Islet precursor cell (in vitro differentiated cells): ENCODE results near the gene ZMYND8.
"Not testable (repeated sequence)": the region's sequence is repeated elsewhere in the genome, so short reads cannot be mapped to it uniquely, and the experiment has no call there.

Experiments
- DNase-seq: peaks from one replicate; pipeline ENCODE4 v3.0.0-alpha.2; 2018

Gene ZMYND8

DNA sequence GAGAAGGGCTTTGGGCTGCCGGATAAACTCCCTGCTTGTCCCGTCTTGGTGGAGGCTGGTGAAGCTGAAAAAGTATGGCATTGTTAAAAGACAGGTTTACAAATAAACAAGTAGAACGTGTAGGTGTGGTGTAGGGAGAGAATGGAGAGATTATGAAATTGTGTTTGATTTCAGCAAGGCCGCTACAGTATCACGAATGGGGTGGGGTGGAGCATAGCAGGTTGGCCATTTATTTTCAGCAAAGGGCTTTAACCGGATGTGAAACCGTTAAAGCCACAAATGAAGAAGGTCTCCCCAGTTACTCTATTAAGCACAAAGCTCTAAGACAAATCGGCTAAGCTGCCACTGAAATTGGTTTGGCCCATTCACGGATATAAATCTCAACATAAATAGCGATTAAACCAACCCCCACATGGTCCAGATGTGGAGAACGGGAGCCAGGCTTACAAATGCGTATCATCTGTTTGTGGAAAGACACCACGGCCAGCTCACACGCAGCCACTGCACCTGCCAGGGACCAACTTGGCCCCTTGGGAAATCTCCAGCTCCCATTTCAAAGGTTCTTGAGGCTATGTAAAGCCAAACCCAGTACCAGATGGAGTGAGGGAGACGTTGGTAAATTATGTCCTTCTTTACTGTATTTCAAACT lies 94.0 kb downstream of the ZMYND8 start:
- DNase-seq, result no peak

DNA sequence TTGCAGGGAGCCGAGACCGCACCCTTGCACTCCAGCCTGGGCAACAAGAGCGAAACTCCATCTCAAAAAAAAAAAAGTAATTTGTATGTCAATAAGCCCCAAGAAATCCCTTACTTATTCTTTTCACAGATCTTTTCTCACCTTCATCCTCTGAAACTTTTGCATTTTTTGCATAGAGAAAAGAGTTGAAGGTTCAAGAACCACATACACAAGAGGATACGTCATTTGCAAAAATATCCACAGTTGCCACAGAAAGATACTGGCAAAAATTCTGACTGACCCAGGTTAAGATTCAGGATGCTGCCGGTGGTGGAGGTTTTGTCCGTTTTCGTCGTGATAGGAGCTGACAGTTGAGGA lies 94.5 kb downstream of the ZMYND8 start:
- no peak for DNase-seq

DNA sequence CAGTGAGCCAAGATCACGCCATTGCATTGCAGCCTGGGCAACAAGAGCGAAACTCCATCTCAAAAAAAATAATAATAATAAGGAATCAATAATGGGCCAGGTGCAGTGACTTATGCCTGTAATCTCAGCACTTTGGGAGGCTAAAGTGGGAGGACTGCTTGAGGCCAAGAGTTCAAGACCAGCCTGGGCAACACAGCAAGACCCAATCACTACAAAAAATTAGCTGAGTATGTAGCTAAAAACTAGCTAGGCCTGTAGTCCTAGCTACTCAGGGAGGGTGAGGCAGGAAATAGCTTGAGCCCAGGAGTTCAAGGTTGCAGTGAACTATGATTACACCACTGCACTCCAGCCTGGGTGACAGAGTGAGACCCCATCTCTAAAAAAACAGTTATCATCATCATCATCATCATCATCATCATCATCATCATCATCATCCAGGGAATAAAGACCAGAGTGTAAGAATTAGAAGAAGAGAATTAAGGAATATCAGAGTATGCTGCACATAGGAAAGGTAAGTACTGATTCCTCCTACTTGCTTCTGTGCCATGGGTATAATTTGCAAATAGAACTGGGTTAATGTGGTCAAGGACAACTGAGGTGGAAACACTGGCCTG lies 95.2 kb downstream of the ZMYND8 start:
- not testable (repeated sequence) for DNase-seq

DNA sequence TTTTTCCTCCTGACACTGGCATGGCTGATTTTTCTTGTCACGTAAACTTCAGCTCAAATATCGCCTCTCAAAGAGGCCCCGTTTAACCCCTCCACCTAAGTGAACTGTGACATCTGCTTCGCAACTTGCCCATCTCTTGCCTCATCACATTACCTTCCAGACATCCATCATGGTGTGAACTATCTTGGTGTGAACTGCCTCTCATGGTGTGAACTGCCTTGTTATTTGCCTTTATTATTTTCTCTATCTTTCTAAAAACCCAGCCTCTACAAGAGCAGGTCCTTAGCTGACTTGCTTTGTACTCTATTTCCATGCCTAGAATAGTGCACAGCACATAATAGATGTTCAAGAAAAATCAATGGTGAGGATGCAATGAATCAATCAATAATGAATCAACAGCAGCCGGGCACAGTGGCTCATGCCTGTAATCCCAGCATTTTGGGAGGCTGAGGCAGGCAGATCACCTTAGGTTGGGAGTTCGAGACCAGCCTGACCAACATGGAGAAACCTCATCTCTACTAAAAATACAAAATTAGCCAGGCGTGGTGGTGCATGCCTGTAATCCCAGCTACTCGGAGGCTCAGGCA lies 95.9 kb downstream of the ZMYND8 start:
- not testable (repeated sequence) for DNase-seq

DNA sequence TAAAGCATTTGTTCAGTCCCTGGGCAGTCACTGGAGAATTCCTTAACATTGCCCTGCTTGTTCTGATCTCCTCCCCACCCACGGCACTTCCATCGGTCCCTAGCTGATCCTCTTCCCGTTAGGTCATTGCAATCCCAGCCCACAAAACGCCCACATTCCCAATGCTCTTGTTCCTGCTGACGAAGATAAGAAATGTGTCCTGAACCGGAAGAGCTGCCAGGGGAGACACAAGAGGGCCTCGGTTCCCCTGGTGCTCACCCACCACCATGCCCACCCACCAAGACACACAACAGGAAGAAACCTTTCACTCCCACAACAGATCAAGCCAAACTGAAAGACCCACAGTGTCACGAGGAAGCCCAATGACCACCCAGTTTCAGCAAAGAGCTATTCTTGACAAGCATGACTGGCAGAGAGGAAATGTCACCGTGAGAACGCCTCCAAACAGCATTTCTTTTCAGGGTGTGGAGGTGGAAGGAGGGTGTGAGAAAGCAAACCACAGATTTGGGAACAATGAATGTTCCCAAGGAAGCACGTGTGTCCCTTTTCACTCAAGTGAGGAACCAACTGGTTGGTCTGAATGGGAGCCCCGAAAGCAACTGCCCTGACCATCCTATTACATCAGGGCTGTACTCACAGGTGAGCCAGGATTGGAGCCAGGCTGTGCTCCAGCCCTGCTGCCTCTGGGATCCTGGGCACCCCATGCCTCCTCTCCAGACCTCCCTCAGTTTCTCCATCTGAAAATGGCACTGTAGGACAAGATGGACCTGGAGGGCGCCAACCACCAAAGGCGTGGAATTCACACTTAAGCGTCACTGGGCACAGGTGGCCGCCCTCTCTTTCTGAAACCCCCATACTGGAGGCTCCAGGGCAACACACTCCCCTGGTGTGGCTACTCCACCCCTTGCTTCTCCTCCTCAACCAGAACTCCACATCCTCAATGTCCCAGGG lies 97.5 kb downstream of the ZMYND8 start:
- no peak for DNase-seq

DNA sequence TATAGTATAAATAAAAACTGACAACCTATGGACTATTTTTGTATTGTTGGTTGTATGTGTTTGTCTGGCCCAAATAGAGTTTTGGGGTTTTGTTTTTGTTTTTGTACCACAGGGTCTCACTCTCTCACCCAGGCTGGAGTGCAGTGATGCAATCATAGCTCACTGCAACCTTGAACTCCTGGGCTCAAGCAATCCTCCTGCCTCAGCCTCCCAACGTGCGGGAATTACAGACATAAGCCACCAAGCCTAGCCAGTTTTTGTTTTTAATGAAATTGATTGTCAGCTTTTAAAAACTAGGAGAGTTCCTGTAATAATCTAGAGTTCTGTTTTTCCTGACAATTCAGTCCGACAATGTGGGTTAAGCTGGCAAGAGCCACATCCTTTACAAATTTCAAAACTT lies 98.7 kb downstream of the ZMYND8 start:
- no peak for DNase-seq

DNA sequence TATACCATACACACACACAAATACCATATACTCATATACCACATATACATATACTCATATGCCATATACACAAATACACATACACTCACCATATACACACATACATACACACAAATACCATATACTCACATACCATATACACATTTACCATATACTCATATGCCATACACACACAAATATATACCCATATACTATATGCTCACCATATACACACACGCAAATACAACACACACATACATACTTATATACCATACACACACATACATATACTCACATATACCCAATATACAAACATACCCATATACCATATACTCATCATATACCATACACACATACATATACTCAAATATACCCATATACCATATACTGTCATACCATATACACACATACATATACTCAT lies 99.2 kb downstream of the ZMYND8 start:
- DNase-seq, result no peak

DNA sequence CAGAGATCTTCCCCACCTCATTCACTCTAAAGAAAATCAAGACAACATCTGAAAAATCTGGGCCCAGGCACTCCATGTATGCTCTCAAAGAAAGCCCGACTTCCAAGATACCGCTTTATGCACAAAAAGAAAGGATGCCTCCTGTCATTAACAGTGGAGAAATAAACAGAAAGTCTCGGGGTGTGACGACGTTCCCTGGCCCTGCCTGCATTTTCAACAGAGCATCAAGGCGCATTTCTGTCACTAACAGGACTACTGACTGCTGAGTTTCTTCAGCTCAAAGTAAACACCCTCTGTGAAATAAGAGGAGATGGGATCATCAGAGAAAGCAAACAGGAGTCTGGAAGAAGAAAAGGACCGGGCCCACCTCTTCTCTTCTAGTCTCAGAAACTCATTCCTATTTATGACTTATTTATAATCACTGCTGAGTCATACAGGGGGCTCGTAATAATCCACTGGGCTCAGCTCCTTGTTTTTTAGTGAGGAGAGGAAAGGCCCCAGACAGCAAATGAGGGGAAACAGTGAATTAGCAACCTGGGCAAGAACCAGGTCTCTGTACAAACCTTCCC lies 99.7 kb downstream of the ZMYND8 start:
- no peak for DNase-seq

DNA sequence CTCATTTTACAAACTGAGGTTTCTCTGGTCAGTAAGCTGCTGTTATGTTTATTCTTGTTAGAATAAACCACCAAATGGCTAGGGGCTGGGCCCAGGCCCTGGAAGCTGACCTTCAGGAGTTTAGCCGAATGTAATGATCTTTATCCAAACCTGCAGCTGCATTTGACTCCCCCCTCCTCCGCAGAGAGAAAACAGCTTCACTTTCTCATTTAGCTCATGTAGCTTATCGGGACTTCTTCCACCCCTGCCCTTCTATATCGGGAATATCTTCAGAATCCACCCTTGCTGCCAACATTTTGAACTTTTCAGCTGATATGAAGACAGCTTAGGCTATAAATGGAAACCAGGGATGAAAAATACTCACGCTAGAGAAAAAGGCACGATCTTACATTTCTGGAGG lies 102.6 kb downstream of the ZMYND8 start:
- DNase-seq, result no peak

DNA sequence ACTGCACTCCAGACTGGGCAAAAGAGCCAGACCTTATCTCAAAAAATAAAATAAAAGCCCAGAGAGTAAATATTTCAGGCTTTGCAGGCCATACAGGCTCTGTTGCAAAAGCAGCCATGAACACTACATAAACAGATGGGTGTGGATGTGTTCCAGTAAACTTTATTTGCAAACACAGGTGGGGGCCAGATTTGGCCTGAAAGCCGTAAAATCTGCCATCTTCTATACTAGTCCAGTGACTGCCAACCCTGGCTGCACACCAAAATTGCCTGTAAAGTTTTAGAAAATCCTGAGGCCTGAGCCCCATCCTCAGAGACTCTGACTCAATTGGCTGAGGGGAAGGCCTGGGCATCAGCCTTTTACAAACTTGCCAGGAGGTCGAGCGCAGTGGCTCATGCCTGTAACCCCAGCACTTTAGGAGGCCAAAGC lies 103.6 kb downstream of the ZMYND8 start:
- DNase-seq, result no peak

DNA sequence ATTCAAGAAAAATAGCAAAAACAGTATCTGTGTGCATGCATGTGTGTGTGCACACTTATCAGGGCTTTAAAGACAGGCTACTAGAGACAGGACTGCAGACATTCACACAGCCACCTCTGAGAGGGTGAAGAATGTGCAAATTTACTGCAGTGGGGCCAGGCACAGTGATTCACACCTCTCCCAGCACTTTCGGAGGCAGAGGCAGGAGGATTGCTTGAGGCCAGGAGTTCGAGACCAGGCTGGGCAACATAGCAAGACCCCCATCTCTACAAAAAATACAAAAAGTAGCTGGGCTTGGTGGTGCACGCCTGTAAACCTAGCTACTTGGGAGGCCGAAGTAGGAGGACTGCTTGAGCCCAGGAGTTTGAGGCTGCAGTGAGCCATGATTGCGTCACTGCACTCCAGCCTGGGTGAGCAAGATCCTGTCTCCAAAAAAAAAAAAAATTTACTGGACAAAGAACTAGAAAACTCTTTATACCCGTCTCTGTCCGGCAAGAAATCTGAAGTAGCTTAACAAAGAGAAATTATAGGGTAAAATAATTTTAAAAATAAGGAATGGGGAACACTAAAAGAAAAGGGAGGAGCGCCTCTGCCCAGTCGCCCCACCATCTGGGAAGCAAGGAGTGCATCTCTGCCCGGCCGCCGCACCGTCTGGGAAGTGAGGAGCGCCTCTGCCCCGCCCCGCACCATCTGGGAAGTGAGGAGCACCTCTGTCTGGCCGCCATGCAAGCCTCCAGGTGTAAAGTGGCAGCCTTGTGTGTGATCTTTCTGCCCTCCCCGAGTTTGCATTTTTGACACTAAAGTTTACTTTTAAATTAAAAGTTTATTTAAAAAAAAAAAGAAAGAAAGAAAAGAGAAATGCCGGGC lies 105.1 kb downstream of the ZMYND8 start:
- no peak for DNase-seq

DNA sequence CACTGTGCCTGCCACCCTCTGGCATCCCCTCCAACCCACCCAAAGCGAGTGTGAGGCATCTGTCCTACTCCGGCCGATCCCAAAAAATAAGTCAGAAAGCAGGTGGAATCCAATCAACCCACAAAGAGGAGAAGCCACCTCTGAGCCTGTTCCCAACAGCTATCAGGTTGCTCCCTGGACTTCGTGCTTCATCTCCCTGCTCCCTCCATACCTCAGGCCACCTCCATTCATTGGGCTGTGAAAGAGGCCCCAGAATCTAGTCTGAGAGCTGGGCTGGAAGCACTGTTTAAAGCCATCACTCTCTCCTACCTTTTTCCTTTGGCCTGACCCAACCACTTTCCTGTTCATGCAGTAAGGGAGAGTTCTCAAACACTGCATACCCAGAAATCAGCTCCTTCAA lies 106.1 kb downstream of the ZMYND8 start:
- no peak for DNase-seq

DNA sequence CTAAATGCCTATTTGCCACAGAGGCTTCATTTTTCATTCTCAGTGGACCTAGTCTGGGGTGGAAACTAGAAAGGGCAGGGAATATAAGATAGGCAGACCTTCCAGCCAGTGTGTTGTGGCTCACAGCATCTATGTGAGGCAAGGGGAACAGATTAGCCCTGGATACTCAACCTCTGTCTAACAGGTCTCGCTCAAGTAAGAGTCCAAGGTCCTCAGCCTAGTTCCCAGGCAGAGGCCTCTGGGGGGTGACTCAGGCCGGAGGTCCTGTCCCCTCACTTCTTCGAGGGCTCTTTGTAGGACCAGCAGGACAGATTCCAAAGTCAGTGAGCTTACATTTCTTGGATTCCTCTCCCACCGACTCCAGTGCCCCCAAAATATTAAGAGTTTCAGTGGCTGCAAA lies 106.6 kb downstream of the ZMYND8 start:
- DNase-seq, result no peak

DNA sequence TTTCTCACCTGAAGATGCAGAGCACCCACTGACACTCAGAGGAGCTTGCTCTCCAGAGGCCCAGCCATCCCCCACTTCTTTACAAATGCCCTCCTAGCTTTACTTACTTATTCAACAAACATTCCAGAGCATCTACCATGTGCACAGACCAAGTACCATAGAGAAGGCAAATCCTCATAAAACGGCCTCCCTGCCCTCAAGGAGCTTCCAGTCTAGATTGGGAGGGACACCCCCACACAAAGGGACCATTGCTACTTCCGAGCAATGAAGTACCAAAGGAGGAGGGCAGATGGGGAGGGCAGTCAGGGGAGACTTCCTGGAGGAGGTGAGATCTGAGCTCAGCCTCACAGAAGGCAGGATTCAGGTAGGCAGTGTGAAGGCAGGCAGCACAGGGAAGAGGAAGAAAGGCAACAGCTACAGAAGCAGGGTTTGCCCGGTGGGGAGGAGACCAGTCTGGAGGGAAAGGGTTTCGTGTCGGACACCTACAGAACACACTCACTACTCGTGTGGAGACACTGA lies 108.0 kb downstream of the ZMYND8 start:
- no peak for DNase-seq

DNA sequence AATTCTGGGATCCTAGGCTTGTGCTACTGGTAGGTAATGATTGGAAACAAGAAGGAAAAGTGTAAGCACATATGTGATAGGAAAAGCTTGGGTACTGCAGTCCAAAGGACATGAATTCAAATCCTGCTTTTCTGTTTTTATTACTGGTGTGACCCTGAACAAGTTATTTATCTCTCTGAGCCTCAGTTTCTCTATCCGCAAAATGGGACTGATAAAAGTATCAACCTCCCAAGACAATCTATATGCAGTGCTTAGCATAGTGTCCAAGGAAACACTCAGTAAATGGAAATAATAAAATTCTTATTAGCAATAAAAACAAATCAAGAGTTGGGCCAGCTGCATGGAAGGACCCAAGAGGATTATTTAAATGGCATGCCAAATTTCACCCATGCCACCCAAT lies 108.5 kb downstream of the ZMYND8 start:
- DNase-seq, result no peak

DNA sequence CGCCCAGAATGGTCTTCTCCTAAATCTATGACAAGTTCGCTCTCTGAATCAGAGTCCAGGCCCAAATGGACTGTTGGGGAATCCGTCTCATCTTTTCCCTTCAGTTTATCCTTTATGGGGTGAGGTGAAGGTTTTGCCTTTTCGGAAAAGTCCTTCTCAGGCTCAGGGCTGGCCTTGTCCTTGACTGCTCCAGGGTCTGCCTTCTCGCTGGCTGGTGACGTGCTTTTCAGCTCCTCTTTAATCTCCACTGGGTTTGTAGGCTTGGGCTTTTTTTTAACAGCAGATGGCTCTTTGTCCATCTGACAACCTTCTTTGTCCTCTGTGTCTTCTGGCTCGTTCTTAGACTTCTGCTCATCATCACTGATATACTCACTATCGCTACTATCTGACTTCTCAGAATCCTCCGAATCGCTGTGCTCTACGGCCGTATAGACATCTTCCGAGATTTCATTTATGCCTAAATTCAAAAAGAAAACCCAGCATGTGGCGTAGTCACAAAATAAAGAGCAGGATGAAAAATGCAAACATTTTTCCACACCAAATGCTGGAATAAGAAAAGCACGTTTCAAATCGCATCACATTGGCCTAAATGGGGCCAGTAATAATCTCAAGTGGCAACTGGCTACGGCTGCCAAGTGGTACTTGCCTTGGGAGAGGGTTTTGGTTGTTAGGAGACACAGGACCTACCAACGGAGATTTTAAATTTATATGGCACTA lies 110.3 kb downstream of the ZMYND8 start:
- DNase-seq, result no peak

DNA sequence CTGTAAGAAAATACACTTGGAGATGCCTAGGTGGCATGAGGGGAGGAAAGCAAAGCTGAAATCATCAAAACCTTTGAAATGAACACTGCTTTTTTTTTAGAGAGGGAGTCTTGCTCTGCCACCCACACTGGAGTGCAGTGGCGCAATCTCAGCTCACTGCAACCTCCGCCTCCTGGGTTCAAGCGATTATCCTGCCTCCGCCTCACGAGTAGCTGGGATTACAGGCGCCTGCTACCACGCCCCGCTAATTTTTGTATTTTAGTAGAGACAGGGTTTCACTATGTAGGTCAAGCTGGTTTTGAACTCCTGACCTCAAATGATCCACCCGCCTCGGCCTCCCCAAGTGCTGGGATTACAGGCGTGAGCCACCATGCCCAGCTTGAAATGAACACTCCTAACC lies 111.3 kb downstream of the ZMYND8 start:
- DNase-seq, result not testable (repeated sequence)

DNA sequence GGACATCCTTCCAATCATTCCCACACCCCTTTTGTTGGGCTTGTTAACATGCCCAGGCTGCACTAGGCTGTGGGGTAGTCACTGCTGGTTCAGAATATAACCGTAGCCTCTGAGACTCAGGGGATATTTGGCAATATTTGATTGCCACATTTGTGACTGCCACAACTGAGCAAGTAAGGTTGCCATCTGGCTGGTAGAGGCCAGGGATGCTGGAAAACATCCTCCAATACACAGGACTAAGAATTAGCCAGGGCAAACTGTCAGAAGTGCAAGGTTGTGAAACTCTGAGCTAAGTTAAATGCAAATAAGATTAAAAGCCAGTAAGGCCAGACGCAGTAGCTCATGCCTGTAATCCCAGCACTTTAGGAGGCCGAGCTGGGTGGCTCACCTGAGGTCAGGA lies 112.0 kb downstream of the ZMYND8 start:
- no peak for DNase-seq

DNA sequence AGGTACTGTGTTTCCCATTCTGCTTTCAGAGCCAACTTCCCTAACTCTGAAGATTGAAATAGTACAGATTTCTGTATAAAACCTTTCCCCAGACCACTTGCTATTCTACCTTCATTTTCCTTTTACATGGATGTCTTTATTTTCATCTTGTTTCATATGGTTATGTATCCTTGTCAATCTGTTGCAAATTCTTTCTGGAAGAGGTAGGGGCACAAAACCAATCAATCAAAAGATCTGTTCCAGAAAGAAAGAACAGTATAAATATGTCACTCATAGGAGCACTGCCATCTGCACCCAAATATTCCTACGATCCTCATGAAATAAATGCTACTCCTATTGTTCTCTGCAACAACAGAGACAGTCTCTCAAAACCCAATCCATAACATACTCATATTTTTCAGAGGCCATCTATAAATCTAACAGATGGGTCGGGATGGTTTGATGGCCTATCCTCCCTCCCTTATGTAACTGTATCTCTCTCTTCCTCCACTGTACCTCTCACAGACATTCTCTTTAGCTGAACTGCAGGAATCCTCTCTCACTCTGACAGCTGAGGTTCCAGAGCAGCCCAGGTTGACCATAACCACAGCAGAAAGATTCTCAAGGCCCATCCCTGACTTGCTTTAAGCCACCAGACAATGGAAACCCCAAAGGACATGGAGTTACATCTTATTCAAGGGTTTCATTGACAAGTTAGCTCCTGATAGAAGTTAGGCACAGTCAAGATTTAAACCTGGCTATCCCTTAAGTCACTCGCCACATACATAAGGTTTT lies 112.8 kb downstream of the ZMYND8 start:
- DNase-seq, result no peak

DNA sequence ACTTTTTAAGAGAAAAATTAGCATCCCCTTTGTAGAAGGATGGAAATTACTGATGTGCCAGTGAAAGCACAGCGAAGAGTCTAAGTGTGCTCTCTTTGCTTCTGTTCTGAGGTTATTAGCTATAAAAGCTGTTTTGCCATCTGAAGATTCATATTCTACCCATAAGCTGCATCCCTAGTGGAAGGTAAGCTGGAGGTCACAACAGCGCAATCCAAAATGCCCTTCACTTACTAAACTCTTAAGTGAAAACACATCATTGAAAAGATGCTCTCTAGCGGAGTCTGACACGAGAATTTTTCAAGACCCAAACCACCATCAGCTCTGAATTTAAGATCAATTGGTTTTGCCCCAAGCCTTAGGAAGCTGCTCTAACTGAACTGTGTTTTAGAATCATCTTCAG lies 113.5 kb downstream of the ZMYND8 start:
- DNase-seq, result no peak
